GM21529 (cell line): ENCODE results near the gene SDCCAG8.

ENCODE experiments used
- ATAC-seq: cut with Tn5 transposase; IDR thresholded peaks from one replicate; pipeline ENCODE4 v1.9.1; 2021; ENCODE audit not compliant: unreplicated experiment

The SDCCAG8 gene

DNA sequence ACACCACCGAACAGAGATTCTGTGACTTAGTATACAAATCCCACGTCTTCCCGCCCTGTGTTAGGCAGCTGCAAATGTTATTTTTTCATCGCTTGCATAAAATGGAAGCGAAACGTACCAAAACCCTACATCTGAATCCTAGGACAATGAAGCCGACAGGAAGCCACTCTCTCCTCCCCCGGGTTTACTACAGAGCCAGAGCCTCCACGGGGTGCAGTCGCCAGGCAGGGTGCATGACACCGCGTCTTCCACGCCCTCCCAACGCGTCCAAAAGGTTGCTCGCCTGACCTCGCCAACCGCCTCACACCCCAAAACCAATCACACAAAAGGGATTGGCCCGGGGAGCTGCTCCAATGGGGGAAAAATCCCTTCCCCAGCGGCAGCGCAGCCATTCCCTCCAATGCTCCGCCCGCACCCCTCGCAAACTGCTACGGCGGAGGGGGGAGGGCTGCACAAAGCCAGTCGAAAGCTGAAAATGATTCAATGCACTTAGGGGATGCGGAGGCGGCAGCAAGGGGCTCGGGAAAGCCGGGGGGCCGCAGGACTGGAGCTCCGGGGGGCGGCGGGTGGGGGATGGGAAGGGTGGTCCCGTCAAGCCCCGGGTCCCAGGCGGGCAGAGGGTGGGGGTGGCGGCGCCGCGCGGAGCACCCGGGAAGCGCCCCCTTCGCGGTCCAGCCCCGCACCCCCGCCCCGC, 1.5 kb upstream of the SDCCAG8 start:
- peak; percentile 21 for ATAC-seq

DNA sequence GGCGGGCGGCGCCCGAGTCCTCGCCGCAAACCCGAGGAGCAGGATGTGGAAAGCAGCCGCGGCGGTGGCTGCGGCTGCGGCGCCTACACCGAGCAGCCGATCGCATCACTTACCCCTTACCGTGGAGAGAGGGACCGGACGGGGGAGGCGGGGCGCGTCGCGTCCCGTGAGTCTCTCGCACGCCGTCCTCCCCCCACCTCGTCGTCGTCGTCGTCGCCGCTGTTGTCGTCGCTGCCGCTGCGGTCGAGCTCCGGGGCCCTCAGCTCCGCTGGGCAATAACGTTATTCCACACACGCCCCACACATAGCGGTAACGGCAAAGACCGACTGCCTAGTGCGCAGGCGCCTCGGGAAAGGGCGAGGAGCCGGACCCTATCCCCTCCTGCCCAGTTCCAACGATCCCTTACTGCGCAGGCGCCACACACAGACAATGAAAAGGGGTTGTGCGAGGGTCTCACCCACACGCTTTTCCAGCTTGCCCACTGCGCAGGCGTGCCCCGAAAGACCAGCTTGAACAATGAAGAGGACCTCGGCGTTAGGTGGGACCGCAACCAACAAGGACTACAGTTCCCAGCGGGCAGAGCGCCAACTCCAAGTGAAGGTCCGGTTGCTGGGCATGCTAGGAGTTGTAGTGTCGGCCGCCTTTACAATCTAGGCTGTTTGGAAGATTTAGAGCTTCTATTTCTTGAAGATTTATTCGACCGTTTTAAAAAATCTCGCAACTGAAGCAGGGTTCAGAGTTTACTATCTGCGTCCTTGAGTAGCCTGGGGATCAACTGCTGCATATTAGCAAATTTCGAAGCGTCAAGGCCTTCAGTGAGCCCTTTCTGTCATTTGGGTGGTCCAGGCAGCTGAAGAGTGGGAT, 682 bp upstream of the SDCCAG8 start, which contains the start of gene CEP170:
TSS of gene CEP170 (minus strand) at position 355 of the 864 bp plus-strand sequence. CDS start 30,001 bp downstream, outside the sequence.
- ATAC-seq = peak; percentile 50

DNA sequence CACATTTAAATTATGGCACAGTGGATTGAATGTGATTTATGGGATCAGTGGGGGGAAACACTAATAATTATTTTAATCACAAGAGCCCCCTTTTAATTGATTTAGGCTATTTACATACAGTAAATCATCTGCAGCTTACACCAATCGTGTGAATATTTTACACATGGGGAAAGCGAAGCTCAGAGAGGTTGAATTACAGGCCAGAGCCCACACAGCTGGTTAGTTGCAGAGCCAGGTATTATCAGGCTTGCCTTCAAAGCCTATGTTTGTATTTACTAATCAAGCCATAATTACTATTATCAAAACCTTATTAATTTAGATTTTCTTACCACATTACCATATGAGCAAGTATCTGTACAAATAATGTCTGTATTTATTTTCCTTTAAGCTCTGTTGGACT, 749 bp downstream of the SDCCAG8 start:
- no peak for ATAC-seq

DNA sequence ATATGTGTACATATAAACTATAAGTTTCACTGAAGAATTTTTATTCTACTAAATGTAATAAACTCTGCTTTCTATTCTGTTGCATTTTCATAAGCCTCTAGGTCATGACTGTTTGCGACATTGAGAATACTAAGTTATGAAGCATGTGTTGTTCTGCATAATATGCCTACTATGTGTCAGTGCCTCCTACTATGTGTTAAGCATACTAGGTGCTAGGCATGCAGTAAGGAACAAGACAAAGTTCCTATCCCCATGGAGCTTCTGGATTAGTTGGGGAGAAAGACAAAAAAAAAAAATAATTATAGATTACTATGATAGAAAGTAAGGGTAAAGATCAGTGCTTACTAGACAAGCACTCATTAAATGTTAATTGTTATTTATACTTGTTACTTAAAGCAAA, 1.3 kb downstream of the SDCCAG8 start:
- ATAC-seq = no peak

DNA sequence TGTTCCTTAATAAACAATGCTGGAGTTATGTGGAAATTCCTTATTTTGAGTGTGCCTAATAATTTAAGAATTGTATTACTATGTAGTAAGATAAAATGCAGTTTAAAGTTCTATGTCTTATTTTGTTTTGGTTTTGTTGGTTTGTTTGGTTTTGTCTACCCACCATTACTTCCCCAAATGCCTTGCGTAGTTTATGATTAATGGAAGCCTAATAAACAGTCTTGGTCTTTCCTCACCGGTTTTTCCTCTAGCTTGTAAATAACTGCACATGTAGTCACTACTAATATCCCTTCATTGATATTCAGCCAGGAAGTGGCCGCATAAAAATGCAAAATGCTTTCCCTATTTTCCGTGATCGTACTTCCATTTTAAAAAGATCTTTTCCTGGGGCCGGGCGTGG, 2.9 kb downstream of the SDCCAG8 start:
- ATAC-seq = no peak

DNA sequence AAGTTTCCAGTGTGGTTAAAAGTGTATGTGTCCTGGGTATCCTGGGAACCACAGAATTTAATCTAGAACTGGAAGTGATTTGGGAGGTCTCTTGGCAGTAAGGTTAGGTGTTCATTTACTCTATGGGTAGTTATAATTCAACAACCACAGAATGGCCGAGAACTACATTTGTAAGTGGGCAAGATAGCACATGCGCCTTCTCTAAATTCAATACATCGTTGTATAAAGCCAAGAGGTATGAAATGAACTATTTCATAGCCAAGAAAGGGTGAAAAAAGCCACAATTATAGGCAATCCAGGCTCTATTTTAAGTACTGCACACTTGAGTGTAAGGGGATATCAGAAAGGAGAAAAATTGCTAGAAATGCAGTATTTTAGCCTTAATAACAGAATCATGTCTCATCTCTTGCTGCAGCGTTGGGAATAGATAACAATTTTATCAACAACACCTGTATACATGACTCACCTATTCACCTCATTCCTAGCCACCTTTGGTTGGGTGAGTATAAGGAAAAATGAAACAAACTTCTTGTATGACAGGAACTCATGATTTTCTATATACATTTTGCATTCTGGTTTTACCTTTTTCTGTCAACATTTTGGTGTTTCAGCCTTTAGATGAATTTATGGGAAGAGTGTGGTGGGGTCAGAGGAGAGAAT, 4.5 kb downstream of the SDCCAG8 start:
- no peak for ATAC-seq

DNA sequence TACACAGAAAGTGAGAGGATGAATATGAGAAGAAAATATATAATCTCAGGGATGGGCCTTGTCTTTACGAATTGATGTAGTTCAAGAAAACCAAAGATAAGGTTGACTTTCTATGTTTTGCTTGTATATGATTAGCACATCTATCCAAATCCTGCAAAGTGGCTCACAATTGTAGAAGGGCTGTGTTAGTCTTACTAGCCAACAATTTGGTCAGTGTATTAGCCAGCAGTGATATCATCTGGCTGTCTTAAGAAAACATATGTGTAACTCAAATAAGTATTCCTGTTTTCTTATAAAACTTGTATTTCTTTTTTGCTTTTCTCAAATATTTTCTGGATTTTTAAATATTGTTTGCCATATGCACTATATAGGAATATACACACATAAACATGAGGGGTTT, 5.5 kb downstream of the SDCCAG8 start:
- ATAC-seq = no peak

DNA sequence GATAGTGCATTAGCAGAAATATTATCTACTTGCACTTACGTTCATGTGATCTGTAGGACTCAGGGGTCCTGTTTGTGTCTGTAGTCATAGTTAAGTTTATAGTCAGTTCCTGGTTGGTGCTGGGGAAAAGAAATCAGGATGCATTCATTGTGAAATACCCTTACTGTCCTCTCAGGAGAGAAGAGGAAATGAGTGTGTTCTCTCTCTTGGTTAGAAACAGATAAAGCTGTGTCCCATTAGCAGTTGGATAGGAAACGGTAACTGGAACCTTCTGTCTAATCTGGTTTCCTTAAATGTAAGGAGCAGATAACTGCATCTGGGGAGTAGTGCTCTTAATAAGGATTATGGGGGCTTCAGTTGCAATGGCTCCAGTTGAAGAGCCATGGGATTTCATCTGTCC, 8.9 kb downstream of the SDCCAG8 start:
- peak; percentile 41 for ATAC-seq

DNA sequence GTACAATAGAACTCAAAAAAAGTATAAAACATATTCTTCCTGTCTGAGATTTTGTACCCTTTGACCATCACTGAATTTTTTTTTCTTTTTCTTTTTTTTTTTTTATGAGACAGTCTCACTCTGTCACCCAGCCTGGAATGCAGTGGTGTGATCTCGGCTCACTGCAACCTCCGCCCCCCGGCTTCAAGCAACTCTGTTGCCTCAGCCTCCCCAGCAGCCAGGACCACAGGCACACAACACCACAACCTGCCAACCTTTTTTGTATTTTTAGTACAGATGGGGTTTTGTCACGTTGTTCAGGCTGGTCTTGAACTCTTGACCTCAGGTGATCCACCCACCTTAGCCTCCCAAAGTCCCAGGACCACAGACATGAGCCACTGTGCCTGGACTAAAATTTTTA, 10.4 kb downstream of the SDCCAG8 start:
- no peak for ATAC-seq

DNA sequence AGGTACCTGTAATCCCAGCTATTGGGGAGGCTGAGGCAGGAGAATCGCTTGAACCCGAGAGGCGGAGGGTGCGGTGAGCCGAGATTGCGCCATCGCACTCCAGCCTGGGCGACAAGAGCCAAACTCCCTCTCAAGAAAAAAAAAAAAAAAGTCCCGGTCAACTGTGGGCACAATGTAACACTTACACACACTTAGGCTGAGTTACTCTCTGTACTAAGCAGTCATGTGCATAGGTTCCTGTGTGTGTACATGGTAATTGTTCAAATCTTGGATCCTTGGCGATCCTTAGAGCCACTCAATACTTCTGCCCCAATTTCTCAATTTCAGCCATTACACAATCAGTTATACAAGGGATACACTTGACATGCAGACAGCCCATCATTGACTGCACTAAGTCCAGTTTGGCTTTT, 11.6 kb downstream of the SDCCAG8 start:
- no peak for ATAC-seq

DNA sequence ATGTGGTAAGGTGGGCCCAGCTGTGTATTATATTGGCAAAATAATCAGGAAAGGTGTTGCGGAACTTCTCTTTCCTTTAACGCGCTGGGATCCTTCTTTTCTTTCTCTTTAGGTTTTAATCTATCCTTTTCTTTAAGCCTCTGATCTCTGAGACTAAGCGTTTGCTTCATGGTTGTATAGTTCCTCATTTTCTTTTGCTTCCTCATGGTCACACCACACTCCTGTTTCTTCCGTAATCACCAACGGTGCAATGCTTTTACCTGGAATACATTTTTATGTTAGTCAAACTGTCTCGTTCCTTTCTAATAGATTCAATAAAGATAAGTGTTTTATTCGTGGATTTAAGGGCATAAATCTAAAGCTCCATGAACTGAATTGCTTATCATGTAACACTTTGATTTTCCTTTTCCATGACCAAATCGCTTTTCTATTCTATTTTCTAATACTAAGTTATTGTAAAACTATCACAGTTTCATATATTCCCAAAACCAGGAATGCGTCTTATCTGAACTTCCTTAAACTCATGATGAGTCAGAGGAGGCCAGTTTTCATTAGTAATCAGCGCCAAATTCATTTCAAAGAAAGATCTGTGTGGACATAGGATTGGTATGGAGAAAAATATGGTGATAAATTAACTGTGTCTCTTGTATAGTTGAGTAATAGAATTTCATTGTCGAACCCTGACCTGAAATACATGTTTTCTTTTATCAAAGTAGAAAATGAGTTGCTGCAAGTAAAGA, 12.2 kb downstream of the SDCCAG8 start:
- ATAC-seq = no peak

DNA sequence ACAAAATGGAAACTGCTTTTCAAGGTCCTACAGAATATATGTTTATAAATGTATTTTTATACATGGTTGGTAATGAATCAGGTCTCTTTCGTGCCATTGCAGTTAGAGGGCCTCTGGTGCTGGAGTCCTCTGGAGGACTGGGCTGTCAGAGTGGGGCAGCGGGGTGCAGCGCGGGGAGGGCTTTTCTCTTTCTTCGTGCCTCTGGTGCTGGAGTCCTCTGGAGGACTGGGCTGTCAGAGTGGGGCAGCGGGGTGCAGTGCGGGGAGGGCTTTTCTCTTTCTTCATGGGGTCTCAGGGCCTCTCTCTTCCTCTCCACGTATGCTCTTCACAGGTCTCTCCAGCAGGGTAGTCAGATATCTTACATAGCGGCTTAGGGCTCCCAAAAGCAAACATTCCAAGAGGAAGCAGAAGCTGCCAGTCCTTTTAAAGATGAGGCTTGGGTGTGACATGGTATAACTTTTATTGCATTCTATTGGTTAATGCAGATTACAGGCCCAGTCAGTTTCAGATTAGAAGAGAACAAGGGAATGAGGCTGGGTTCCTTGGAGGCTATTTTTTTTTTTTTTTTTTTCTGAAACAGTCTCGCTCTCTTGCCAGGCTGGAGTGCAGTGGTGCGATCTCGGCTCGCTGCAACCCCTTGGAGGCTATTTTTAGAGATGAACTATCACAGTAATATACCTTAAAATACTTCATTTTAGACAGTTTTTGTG, 13.1 kb downstream of the SDCCAG8 start:
- ATAC-seq = peak; percentile 16

DNA sequence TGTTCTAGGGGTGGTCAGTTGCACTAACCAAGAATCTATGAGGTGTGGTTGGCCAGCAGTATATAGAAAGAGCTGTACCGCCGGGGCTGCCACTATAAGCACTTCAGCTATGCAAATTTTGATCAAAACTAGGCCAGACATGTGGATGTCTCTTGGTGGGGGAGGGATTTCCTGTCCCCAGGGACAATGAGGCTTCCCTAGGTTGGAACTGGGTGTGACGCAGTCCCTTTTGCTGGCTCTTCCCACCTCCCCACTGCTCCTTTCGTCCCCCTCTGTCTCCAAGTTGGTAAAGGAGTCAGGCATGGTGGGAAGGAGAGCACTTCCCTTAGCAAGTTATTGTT, 13.6 kb downstream of the SDCCAG8 start:
- ATAC-seq = peak; percentile 63

DNA sequence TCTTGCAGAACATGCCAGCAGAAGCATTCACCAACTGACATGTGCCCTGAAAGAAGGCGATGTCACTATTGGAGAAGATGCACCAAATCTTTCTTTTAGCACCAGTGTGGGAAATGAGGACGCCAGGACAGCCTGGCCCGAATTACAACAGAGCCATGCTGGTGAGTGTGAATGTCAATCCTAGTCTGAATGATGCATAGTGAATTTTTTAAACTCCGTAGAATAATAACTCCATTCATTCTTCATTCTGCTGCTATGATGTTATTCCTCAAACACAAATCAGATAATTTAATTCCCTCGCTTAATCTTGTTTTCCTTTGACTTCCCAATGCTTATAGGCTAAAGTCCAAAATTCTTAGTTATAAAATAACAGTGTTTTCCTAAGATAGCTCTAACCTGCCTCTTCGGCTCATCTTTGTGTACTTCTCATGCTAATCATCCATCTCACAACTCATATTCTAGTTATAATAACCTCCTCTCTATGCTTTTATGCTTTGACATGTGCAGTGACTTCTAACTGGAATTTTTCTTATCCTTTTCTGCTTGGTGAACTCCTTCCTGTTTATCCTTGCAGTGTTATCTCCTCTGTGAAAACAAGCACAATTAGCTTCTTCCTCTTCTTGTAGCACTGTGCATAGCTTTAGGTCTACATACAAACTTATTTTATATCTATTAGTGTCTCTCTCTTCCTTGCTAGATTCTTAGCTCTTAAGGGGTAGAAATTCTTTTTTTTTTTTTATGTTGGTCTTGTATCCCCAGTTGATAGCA, 14.4 kb downstream of the SDCCAG8 start:
- no peak for ATAC-seq

DNA sequence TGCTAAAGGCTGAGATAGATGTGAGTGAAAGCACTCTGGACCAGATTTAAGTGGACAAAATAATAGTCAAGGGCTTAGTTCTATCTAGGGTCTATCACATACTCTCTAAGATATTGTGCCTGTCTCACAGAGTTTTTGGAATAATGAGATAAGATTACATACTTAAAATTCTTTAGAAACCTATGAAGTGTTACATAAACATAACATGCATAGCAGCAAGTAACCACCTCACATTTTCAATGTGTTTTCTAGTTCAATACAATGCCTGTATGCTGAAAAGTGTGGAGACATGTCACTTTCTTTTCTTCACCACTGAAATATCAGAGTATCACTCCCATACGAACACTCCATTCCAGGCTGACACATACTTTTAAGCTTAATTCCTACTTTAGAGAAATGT, 16.2 kb downstream of the SDCCAG8 start:
- no peak for ATAC-seq

DNA sequence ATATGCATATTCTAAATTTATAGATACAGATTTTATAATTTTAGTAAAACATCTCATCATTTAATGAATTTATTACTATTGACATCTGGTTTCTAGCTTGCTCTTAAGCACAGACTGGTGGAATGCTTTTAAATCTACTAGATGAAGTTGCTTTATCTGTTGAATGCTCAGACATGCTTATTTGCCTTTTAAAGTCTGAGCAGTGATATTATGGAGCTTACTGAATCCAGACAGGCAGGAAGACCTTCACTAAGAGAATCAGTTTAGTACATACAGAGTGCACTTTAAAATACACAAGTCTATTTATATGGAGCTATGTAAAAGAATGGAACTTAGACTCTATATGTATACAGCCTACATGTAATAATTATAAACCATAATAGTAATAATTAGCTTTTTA, 16.6 kb downstream of the SDCCAG8 start:
- no peak for ATAC-seq

DNA sequence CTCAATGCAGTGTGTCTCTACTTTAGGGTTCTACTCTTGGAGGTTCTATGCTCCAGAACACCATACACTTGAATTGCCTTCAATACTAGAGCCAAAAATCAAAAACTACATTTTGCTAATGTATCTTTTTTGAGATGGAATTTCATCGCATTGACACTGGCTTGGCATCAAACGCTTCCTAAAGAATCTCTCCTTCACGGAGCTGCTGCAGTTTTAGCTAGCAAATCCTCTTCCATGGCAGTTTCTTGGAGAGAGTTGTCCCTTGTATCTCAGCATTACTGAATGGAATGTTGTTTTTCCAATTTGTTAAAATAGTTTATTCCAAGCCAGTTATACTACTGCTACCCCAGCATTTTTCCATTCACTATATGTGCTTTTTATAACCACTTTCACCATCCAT, 17.7 kb downstream of the SDCCAG8 start:
- ATAC-seq = no peak

DNA sequence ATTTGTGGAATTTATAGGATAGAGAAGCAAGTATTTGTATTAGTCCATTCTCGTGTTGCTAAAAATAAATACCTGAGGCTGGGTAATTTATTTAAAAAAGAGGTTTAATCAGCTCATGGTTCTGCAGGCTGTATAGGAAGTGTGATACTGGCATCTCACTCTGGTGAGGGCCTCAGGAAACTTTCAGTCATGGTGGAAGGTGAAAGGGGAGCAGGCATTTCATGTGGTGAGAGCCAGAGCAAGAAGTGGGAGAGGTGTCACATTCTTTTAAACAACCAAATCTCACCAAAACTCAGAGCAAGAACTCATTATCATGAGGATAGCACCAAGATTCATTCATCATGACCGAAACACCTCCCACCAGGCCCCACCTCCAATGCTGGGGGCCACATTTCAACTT, 18.1 kb downstream of the SDCCAG8 start:
- ATAC-seq = no peak

DNA sequence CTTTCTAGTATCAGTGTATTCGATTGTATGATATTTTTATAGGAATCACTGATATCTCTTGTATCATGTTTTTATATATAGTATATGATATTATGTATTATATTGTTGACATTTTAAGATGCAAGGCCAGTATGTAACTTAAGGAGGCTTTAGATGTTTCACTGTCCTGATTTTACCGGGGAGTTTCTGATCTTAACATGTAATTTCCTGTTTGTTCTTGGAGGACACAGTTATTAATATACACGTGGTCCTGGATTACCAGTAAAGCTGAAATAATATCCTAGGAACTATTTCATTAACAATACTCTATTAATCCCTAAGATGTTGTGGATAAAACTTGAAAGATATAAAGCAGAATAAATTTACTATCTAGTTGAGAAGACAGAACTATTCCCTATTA, 19.5 kb downstream of the SDCCAG8 start:
- no peak for ATAC-seq

DNA sequence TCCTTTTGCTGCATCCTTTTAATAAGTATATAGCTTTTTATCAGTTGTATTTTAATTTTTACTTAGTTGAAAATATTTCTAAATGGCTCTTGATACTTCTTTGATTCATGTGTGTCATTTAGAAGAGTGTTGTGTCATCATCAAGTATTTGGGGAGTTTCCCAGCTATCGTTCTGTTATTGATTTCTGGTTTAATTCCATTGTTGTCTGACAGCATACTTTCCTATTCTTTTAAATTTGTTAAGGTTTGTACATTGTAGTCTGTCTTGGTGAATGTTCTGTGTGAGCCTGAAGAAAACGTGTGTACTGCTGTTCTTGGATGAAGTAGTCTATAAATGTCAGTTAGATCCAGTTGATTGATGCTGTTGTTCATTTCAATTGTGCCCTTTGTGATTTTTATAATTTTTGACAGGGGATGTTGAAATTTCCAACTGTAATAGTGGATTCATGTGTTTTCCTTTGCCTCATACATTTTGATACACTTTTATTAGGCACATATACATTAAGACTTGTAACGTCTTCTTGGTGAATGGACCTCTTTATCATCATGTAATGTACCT, 24.8 kb downstream of the SDCCAG8 start:
- no peak for ATAC-seq
